HG03342 (cell line): Measurements from ENCODE around the gene PCDHGA11.
A peak's percentile ranks its signal among the peaks of the same experiment; 100 is the strongest.
"Not testable (repeated sequence)": the region's sequence is repeated elsewhere in the genome, so short reads cannot be mapped to it uniquely, and the experiment has no call there.

Experiments used
- ATAC-seq: cut with Tn5 transposase; IDR thresholded peaks from one replicate; pipeline ENCODE4 v1.9.1; 2021; ENCODE audit warnings: mild to moderate bottlenecking, moderate library complexity; ENCODE audit not compliant: unreplicated experiment

PCDHGA11 gene

GRCh38 chr5:141430332-141431113 lies 9.7 kb downstream of the PCDHGA11 start, which contains the start of gene PCDHGA12:
Gene PCDHGA12 (plus strand): TSS chr5:141430507. CDS start chr5:141430760, 253 bp downstream.
- ATAC-seq = peak; percentile 73

DNA sequence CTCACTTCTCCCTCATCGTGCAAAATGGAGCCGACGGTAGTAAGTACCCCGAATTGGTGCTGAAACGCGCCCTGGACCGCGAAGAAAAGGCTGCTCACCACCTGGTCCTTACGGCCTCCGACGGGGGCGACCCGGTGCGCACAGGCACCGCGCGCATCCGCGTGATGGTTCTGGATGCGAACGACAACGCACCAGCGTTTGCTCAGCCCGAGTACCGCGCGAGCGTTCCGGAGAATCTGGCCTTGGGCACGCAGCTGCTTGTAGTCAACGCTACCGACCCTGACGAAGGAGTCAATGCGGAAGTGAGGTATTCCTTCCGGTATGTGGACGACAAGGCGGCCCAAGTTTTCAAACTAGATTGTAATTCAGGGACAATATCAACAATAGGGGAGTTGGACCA lies 10.4 kb downstream of the PCDHGA11 start:
- peak; percentile 66 for ATAC-seq

DNA sequence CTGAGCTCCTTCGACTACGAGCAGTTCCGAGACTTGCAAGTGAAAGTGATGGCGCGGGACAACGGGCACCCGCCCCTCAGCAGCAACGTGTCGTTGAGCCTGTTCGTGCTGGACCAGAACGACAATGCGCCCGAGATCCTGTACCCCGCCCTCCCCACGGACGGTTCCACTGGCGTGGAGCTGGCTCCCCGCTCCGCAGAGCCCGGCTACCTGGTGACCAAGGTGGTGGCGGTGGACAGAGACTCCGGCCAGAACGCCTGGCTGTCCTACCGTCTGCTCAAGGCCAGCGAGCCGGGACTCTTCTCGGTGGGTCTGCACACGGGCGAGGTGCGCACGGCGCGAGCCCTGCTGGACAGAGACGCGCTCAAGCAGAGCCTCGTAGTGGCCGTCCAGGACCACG lies 11.5 kb downstream of the PCDHGA11 start:
- ATAC-seq = not testable (repeated sequence)

DNA sequence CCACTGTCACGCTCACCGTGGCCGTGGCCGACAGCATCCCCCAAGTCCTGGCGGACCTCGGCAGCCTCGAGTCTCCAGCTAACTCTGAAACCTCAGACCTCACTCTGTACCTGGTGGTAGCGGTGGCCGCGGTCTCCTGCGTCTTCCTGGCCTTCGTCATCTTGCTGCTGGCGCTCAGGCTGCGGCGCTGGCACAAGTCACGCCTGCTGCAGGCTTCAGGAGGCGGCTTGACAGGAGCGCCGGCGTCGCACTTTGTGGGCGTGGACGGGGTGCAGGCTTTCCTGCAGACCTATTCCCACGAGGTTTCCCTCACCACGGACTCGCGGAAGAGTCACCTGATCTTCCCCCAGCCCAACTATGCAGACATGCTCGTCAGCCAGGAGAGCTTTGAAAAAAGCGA lies 11.9 kb downstream of the PCDHGA11 start:
- ATAC-seq = not testable (repeated sequence)

DNA sequence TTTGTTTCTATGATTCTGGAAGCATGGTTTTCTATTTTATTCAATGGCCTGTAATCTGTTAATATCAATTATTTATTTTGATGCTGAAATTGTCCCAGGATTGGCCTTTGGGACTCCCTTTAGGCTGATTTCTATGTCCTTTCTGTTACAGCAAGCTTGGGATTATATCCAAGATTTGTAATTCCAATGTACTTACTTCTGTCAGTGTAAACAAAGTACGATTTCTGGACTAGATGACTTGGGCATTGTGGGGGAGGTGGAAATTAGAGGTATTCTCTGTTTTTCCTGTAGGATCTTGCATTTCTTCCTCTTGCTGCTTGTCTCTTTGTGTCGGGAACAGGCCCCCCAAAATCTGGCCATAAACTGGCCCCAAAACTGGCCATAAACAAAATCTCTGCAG lies 13.2 kb downstream of the PCDHGA11 start:
- no peak for ATAC-seq

GRCh38 chr5:141437221-141437620 lies 16.4 kb downstream of the PCDHGA11 start:
- ATAC-seq = no peak

DNA sequence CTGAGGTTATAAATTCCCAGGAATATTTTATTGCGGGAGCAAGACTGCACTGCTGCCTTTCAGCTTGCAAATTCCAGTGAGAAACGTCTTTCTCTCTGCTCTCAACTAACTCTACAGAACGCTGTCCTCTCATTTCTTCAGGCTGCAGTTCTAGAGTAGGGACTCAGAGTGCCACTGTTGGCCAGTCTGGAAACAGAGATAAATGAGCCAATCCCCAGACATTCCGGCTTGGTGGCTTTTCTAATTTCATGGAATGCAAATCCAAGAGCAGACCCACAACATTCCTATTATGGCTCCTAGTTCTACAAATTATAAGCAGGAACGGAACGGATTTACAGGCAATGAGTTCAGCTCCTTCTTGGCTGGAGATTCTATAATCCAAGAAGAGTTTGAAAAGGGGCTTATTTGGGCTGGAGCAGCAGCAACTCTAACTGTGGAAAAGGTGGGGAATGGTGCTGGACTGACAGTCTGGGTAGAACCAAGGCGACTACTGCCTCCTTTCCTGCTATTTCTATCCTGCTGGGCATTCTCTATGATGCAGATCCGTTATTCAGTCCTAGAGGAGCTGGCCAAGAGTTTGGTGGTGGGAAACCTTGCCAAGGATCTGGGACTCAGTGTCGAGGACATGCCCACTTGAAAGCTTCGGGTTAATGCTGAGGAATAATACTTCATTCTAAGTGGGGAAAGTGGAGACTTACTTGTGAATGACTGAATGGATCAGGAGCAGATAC lies 18.7 kb downstream of the PCDHGA11 start:
- no peak for ATAC-seq

DNA sequence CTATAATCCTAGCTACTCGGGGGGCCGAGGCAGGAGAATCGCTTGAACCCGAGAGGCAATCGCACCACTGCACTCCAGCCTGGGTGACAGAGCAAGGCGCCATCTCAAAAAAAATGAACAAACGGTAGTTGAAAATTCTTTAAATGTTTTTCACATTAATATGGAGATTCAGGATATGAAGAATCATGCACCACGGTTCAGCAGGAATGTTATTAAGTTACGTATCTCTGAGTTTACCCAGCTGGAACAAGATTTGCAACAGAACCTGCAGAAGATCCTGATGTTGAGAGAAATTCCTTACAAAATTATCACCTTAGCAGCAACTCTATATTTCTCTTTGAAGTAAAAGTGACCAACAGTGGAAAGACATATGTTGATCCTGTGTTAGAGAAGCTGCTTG lies 19.5 kb downstream of the PCDHGA11 start:
- no peak for ATAC-seq

DNA sequence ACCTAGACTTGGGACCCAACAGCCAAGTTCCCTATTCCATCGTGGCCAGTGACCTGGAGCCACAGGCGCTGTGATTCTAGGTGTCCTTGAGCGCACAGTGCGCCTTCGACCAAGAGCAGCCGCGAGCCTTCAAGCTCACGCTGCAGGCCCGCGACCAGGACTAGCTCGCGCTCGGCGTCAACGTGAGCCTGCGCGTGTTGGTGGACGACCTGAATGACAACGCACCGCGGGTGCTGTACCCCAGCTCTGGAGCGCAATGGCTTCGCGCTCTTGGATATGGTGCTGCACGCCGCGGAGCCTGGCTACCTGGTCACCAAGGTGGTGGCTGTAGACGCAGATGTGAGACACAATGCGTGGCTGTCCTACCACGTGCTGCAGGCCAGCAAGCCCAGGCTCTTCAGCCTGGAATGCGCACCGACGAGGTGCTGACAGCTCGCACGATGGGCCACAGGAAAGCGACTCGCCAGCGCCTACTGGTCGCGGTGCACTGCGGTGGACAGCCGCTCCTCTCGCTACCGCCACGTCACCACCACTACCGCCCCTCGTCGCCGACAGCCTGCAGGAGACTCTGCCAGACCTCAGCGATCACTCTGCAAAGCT lies 20.8 kb downstream of the PCDHGA11 start:
- no peak for ATAC-seq

DNA sequence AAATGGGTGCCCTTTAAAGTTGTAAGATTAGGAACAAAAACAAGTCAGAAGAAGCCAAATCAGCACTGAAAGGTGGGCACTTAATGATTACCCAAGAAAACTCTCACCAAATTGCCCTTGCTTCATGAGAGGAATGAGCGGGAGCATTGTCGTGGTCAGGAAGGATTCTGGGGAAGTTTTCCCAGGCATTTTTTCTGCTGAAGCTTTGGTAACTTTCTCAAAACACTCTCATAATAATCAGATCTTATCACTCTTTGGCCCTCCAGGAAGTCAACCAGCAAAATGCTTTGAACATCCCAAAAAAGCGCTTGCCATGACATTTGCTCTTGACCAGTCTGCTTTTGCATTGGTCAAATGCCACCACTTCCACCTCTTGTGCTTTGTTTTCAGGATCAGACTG lies 44.5 kb downstream of the PCDHGA11 start:
- no peak for ATAC-seq
